HL-60 (cell line): ENCODE measurements around the gene PCNX3.
"Not testable (repeated sequence)": the region's sequence is repeated elsewhere in the genome, so short reads cannot be mapped to it uniquely, and the experiment has no call there.

Experiments used
- DNase-seq, 2 experiments: peaks; one replicate each; pipeline ENCODE4 v3.0.0-alpha.2; 2010 to 2020; ENCODE audit warnings: low read depth in 1 of 2, low spot score in 1 of 2
- H3K27ac ChIP-seq: fragments of 250-450 bp; sonication (Bioruptor Pico); replicated peaks from 2 replicates; pipeline ENCODE4 v1.5.1; 2020; ENCODE audit warnings: mild to moderate bottlenecking, moderate library complexity
- H3K27me3 ChIP-seq: fragments of 250-450 bp; sonication (Bioruptor Pico); 2 replicates; pipeline ENCODE4 v1.5.1; 2021; ENCODE audit warnings: mild to moderate bottlenecking, moderate library complexity; ENCODE audit not compliant: insufficient read depth, poor library complexity, severe bottlenecking
- H3K4me3 ChIP-seq: replicated peaks from 2 replicates; pipeline ENCODE4 v1.5.1; 2011; ENCODE audit warnings: mild to moderate bottlenecking, control low read depth, low read length; ENCODE audit not compliant: insufficient read depth
- CTCF ChIP-seq: IDR thresholded peaks from one replicate; pipeline ENCODE4 v1.5.1; 2011; ENCODE audit warnings: low read length, control low read depth, inconsistent platforms; ENCODE audit not compliant: insufficient read depth
- GABPA ChIP-seq: IDR thresholded peaks from 2 replicates; pipeline ENCODE4 v1.6.1; 2012; ENCODE audit warnings: low read depth
- POLR2AphosphoS5 ChIP-seq: IDR thresholded peaks from 2 replicates; pipeline ENCODE4 v1.6.1; 2012; ENCODE audit warnings: low read depth
- SPI1 ChIP-seq: IDR thresholded peaks from 2 replicates; pipeline ENCODE4 v1.6.1; 2012; ENCODE audit warnings: low read depth, mild to moderate bottlenecking, borderline replicate concordance
- TF ChIP-seq, protein P1 (sequence below): IDR thresholded peaks from 2 replicates; pipeline ENCODE4 v1.6.1; 2012; ENCODE audit warnings: low read depth; ENCODE audit not compliant: insufficient replicate concordance

PCNX3 gene

GRCh38 chr11:65672180-65672860 lies 56.7 kb downstream of the PCNX3 start:
- Histone ChIP-seq H3K4me3 (no peak overlapping the region), H3K27ac (no peak overlapping the region), H3K27me3 (no peaks in the 10 kb centered on the region)
- DNase-seq, result no peak
- TF ChIP-seq POLR2AphosphoS5 (no peak), SPI1 (no peak), CTCF (no peak)
- TF ChIP-seq, protein P1, sequence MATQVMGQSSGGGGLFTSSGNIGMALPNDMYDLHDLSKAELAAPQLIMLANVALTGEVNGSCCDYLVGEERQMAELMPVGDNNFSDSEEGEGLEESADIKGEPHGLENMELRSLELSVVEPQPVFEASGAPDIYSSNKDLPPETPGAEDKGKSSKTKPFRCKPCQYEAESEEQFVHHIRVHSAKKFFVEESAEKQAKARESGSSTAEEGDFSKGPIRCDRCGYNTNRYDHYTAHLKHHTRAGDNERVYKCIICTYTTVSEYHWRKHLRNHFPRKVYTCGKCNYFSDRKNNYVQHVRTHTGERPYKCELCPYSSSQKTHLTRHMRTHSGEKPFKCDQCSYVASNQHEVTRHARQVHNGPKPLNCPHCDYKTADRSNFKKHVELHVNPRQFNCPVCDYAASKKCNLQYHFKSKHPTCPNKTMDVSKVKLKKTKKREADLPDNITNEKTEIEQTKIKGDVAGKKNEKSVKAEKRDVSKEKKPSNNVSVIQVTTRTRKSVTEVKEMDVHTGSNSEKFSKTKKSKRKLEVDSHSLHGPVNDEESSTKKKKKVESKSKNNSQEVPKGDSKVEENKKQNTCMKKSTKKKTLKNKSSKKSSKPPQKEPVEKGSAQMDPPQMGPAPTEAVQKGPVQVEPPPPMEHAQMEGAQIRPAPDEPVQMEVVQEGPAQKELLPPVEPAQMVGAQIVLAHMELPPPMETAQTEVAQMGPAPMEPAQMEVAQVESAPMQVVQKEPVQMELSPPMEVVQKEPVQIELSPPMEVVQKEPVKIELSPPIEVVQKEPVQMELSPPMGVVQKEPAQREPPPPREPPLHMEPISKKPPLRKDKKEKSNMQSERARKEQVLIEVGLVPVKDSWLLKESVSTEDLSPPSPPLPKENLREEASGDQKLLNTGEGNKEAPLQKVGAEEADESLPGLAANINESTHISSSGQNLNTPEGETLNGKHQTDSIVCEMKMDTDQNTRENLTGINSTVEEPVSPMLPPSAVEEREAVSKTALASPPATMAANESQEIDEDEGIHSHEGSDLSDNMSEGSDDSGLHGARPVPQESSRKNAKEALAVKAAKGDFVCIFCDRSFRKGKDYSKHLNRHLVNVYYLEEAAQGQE, result no peak

GRCh38 chr11:65672982-65673381 lies 57.4 kb downstream of the PCNX3 start:
- Histone ChIP-seq H3K27ac (no peak overlapping the region), H3K4me3 (no peak overlapping the region), H3K27me3 (no peaks in the 10 kb centered on the region)
- no peak for DNase-seq
- TF ChIP-seq SPI1 (no peak), POLR2AphosphoS5 (no peak), CTCF (no peak), GABPA (no peak)
- TF ChIP-seq, protein P1, result no peak

DNA sequence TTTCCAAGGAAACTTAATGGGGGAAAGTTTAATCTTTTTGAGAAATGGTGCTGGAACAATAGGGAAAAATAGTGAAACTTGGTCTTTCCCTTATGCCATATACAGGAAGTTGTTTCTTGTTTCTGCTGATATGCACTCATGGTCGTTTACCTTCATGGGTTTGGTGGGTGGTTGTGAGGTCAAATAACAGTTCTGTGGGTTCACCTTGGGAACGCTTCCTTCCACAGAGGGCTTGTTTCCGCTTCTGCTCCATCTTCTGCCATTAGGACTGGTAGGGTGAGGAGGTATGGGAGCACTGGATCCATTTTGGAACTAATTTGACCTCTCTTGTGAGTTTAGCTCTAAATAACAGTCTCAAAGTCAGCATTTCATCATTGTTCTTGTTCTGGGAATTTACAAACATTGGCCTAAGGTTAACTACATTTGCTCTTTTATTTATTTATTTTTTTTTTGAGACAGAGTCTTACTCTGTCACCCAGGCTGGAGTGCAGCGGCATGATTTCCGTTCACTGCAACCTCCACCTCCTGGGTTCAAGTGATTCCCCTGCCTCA lies 64.7 kb downstream of the PCNX3 start:
- TF ChIP-seq, protein P1, result no peak
- TF ChIP-seq GABPA (no peak), SPI1 (no peak), CTCF (no peak), POLR2AphosphoS5 (no peak)
- Histone ChIP-seq H3K27me3 (no peaks in the 10 kb centered on the region), H3K4me3 (no peak overlapping the region), H3K27ac (no peak overlapping the region)
- no peak for DNase-seq

- not testable (repeated sequence) for H3K27ac ChIP-seq, H3K27me3 ChIP-seq, DNase-seq
These were observed 67.9 kb downstream of the PCNX3 start for GRCh38 chr11:65683480-65683879.

More at GRCh38 chr11:65683480-65683879, 67.9 kb downstream of the PCNX3 start:
- H3K4me3 ChIP-seq, result not testable (repeated sequence)
